ENCODE measurements around the gene NT5C2.

DNA sequence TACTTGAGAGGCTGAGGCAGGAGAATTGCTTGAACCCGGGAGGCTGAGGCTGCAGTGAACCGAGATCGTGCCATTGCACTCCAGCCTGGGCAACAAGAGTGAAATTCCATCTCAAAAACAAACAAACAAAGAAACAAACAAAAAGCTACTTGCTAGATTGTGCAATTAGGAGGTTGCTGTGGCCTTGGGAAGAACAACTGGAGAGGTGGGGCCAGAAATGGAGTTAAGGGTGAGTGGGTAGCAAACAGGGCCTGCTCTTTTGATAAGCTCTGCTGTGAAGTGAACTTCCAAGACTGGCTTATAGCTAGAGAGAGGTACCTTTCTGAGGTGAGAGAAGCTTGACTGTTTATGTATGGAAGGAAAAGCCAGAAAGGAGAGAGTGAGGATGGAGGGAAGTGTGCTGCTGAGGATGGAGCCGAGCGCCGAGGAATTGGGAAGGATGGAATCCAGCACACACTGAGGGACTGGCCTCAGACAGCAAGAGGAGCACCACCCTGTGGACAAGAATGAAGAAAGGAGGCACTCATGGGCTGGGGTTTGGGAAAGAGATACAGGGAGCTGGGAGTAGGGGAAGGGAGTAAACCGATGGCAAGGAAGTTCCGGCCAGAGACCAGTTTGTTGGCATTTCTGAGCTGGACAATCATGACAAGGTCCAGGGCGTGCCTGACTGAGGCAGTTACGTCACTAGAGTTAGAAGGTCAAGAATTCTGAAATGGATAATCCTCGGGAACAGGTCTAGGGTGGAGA, 45.6 kb upstream of the NT5C2 start:
- no peak for TF ChIP-seq POLR2A (IDR thresholded peaks at IDR 0.05; ENCODE audit: extremely low read depth, insufficient read length)
- TF ChIP-seq, protein P1, sequence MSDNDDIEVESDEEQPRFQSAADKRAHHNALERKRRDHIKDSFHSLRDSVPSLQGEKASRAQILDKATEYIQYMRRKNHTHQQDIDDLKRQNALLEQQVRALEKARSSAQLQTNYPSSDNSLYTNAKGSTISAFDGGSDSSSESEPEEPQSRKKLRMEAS (IDR thresholded peaks at IDR 0.05; ENCODE audit: low read depth, low read length): no peak
- TF ChIP-seq, protein P2, sequence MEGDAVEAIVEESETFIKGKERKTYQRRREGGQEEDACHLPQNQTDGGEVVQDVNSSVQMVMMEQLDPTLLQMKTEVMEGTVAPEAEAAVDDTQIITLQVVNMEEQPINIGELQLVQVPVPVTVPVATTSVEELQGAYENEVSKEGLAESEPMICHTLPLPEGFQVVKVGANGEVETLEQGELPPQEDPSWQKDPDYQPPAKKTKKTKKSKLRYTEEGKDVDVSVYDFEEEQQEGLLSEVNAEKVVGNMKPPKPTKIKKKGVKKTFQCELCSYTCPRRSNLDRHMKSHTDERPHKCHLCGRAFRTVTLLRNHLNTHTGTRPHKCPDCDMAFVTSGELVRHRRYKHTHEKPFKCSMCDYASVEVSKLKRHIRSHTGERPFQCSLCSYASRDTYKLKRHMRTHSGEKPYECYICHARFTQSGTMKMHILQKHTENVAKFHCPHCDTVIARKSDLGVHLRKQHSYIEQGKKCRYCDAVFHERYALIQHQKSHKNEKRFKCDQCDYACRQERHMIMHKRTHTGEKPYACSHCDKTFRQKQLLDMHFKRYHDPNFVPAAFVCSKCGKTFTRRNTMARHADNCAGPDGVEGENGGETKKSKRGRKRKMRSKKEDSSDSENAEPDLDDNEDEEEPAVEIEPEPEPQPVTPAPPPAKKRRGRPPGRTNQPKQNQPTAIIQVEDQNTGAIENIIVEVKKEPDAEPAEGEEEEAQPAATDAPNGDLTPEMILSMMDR (IDR thresholded peaks at IDR 0.05; ENCODE audit: low read depth, low read length): peak; percentile 3

Measured in NB4 (cell line).